Testis (tissue), 2 donors: ENCODE measurements around the gene MYL6.

Experiments
- POLR2A ChIP-seq: fragments of 450-650 bp; IDR thresholded peaks from one replicate; pipeline ENCODE4 v1.6.1; 2017; ENCODE audit warnings: antibody characterized with exemption, mild to moderate bottlenecking, moderate library complexity
- TF ChIP-seq, protein P1 (sequence below), 3 experiments: fragments of 450-650 bp in 2 of 3; fragments of 200-600 bp in 1 of 3; sonication (generic) in 1 of 3; IDR thresholded peaks; one replicate each; pipeline ENCODE4 v1.5.1; 2016 to 2019; ENCODE audit warnings: antibody characterized with exemption in 3 of 3, mild to moderate bottlenecking in 2 of 3, moderate library complexity in 1 of 3

DNA sequence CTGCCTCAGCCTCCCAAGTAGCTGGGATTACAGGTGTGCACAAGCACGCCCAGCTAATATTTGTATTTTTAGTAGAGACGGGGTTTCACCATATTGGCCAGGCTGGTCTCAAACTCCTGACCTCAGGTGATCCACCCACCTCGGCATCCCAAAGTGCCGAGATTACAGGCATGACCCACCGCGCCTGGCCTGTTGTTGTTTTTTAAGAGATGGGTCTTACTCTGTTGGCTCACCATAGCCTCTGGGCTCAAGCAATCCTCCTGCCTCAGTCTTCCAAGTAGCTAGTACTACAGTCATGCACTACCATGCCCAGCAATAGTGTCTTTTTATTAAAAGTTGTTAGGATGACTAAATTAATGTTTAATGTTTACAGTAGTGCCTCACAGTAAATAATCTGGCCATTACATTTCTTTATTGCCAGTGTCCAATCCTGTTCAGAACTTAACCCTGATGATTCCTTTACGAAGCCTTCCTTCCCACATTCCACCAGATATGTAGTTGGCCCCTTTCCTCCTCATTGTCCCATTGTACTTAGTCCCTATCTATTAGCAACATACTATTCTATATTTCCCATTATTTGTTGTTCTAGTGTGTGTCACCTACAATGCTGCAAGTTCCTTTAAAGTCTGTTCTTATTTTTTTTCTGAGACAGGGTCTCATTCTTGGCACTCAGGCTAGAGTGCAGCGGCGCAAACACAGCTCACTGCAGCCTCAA lies 39.9 kb downstream of the MYL6 start:
- TF ChIP-seq, protein P1, sequence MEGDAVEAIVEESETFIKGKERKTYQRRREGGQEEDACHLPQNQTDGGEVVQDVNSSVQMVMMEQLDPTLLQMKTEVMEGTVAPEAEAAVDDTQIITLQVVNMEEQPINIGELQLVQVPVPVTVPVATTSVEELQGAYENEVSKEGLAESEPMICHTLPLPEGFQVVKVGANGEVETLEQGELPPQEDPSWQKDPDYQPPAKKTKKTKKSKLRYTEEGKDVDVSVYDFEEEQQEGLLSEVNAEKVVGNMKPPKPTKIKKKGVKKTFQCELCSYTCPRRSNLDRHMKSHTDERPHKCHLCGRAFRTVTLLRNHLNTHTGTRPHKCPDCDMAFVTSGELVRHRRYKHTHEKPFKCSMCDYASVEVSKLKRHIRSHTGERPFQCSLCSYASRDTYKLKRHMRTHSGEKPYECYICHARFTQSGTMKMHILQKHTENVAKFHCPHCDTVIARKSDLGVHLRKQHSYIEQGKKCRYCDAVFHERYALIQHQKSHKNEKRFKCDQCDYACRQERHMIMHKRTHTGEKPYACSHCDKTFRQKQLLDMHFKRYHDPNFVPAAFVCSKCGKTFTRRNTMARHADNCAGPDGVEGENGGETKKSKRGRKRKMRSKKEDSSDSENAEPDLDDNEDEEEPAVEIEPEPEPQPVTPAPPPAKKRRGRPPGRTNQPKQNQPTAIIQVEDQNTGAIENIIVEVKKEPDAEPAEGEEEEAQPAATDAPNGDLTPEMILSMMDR (IDR thresholded peaks at IDR 0.05), result no peak
- no peak for TF ChIP-seq POLR2A
